HFF-Myc (cell line): Measurements from ENCODE around the gene PRG2.

ENCODE experiments used
- DNase-seq: peaks from one replicate; pipeline ENCODE4 v3.0.0-alpha.2; 2011; ENCODE audit warnings: low read depth; ENCODE audit errors: extremely low read depth
- H3K4me3 ChIP-seq: replicated peaks from 2 replicates; pipeline ENCODE4 v1.5.1; 2011; ENCODE audit warnings: low read depth, mild to moderate bottlenecking, control low read depth, low read length
- TF ChIP-seq, protein P1 (sequence below): IDR thresholded peaks from 2 replicates; pipeline ENCODE4 v1.5.1; 2012; ENCODE audit warnings: mild to moderate bottlenecking, low read depth, low read length, control low read depth; ENCODE audit errors: missing control alignments

The PRG2 gene

DNA sequence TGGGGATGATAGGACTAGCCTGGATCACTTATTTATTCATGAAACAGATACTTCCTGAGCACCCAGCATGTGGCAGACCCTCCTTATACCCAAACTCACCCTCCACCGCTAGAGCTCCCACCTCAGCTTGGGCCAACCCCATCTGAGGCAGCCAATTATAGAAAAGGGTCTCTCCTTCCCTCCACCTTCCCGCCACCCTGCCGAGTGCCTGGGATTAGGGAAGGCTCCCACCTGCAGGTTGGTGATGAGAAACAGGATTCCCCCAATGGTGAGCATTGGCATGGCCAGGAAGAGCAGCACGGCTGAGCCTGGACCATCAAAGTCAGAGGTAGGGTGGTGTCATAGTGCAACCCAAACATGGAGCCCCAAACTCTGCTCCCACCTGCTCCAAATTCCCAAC lies 30.6 kb upstream of the PRG2 start:
- DNase-seq: no peak
- H3K4me3 ChIP-seq: no peak overlapping the region
- TF ChIP-seq, protein P1, sequence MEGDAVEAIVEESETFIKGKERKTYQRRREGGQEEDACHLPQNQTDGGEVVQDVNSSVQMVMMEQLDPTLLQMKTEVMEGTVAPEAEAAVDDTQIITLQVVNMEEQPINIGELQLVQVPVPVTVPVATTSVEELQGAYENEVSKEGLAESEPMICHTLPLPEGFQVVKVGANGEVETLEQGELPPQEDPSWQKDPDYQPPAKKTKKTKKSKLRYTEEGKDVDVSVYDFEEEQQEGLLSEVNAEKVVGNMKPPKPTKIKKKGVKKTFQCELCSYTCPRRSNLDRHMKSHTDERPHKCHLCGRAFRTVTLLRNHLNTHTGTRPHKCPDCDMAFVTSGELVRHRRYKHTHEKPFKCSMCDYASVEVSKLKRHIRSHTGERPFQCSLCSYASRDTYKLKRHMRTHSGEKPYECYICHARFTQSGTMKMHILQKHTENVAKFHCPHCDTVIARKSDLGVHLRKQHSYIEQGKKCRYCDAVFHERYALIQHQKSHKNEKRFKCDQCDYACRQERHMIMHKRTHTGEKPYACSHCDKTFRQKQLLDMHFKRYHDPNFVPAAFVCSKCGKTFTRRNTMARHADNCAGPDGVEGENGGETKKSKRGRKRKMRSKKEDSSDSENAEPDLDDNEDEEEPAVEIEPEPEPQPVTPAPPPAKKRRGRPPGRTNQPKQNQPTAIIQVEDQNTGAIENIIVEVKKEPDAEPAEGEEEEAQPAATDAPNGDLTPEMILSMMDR: no peak

DNA sequence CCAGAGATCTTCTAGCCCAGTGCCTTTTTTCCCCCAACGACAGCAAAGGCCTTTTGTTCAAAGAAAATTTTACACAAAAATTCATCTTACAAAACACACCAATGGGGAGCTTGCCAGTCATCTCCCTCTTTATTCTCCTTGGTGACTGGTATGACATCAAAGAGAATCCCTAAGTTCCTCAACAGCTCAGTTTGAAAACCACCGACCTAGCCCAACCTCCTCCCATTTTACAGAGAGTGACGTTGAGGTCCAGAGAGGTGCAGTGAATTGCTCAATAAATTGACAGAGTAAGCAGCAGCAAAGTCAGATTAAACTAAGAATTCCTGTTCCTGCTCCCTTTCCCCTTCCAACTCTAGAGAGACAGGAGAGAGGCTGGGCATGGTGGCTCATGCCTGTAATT lies 28.7 kb upstream of the PRG2 start:
- H3K4me3 ChIP-seq: no peak overlapping the region
- TF ChIP-seq, protein P1: no peak

DNA sequence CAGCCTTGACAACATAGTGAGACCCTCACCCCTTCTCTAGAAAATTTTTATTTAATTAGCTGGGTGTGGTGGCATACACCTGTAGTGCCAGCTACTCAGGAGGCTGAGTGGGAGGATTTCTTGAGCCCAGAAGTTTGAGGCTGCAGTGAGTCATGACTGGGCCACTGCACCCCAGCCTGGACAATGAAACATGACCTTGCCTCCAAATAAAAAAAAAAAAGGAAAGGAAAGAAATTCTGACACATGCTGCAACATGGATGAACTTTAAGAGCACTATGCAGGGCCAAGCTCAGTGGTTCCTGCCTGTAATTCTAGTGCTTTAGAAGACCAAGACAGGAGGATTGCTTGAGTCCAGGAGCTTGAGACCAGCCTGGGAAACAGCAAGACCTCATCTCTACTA lies 27.7 kb upstream of the PRG2 start:
- DNase-seq: no peak
- no peak overlapping the region for H3K4me3 ChIP-seq
- TF ChIP-seq, protein P1: no peak

More for the DNA sequence above, 28.7 kb upstream of the PRG2 start:
- no peak for DNase-seq

DNA sequence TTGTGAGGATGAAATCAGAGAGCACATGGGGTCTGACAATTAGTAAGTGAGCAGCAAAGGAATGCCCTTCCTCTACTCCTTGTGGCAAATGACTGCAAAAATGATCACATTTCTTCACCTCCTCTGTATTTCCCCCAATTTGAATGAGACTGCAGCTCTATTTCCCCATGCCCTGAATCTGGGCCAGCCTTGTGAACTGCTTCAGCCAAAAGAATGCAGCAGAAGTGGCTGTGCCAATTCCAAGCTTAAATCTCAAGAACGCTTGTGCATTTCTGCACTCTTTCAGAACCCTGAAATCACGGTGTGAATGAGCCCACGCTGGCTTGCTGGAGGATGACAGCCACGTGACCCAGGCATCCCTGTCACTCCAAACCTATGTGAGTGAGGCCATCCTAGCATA lies 26.6 kb upstream of the PRG2 start:
- TF ChIP-seq, protein P1: no peak
- H3K4me3 ChIP-seq: no peak overlapping the region
- no peak for DNase-seq

DNA sequence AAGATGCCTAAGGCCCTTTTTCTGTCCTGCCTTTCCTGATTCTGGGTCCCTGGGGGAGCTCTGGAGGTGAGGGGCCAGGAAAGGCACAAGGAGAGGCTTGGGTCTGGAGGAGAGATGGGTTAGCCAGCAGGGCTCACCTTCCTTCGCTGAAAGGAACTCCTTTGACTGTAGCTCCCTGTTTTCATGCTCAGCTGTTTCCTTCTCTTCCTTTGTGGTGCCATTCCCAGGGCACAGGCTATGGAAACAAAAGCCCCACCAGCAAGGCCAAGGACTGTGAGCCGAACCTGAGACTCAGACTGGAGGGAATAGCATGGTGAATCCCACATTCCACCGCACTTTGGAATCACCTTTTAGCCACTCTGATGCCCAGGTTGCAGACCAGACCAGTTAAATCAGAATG lies 26.0 kb upstream of the PRG2 start:
- TF ChIP-seq, protein P1: no peak
- no peak overlapping the region for H3K4me3 ChIP-seq
- DNase-seq: no peak

DNA sequence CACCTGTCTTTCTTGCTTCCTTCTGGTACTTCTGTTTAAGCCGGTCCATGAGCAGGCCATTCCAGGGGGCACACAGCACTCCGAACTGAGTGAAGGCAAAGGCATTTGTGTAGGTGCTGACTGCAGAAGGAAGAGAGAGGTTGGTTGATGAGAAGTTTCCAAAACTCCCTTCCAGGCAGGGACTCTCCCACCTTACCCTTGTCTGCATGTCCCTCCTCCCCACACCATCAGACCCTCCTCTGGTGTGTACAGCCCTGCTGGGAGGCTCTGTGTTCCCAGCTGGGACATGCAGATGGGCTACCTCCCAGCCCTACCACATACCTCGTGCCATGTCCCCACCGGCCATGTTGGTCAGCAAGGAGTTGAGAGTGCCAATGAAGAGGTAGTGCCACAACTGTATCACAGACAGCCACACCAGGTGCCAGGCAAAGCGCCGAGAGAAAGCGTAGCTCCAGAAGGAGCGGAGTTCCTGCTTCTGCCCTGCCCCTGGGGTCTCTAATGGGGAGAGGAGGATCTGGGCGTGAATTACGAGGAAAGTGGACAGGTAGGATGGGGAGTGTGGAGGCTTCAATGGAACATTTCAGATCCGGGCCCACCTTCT lies 24.3 kb upstream of the PRG2 start:
- DNase-seq: no peak
- H3K4me3 ChIP-seq: no peak overlapping the region
- TF ChIP-seq, protein P1: no peak

DNA sequence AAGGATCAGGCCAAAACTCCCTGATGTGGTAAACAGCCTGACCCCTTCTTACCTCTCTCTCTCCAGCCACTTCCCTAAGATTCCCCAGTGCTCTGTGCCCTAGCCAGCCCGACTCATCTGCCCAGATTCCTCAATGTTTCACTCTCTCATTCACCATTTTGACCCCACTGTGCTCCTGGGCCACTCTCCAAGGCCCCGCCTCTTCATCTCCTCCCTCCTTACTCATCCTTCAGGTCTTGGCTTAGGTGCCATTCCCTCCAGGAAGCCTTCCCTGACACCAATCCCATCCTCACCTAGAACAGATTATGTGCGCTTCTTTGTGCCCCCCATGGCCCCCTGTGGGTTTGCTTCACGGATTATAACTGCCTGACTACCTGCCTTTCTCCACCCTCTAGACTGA lies 23.2 kb upstream of the PRG2 start:
- TF ChIP-seq, protein P1: no peak
- no peak for DNase-seq
- no peak overlapping the region for H3K4me3 ChIP-seq
